DMS53 treated with DMSO at 0.1 percent for 48 hours (cell line): ENCODE results near the gene PLXNC1.

Experiments
- DNase-seq: peaks from one replicate; lab custom pipeline; 2025; ENCODE audit not compliant: unreplicated experiment; lab: John Stamatoyannopoulos, UW

Gene PLXNC1

DNA sequence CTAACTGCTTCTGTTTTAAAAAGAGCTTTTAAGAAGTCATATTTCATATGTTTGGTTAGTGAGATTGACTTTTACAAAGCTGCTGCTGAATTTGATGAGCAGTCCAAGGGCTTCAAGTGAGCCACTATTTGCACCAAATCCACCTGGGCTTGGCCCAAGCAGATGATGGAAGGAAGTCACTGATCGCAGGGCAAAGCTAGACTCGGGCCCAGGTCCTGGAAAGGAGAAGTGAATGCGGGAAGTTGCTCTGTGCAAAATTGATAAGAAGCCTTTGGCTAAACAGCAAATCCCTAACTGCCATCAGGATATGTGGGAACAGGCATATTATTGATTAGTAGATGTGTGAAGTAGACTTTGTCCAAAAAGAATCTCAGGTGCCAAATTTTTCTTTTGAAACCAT lies 30.5 kb downstream of the PLXNC1 start:
- no peak for DNase-seq

DNA sequence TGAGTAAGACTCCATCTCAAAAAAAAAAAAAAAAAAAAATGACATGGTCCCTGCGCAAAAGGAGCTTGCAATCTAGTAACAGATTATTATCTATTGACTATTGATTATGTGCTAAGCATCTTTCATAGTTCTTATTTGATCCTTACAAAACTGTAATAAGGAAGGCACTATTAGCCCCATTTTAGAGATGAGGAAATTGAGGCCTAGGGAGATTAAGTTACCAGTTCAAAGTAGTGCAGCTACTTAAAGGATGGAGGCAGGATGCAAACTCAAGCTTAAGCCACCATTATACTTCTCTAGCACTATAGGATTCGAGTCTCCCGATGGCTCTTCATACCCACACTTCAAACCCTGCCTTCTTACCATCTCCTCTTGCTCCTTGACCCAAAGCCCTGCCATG lies 31.3 kb downstream of the PLXNC1 start:
- DNase-seq: no peak

DNA sequence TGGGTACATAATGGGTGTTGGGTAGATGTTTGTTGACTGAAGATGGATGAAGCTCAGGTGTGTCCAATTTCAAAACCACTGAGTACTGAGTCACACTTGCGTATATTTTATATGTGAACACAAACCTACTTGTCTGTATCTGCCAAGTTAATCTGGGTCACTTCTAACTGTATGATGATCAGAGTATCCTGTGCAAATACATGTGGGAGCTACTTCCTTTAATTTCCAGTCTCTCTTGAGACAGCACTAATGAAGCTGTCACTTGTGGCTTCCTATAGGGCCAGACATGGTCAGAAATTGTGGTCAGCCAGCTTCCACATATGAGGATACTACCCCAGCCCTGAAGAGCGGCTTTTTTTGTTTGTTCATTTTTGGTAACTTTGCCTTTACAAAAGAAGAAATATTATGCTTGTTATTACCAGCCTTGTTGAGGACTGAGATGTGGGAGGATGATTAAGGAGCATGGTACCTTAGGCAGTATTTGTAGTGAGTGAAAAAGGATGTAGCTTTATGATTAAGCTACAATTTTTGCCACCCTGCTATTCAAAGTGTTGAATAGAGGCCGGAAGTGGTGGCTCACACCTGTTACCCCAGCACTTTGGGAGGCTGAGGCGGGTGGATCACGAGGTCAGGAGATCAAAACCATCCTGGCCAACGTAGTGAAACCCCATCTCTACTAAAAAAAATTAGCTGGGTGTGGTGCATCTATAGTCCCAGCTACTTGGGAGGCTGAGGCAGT lies 32.4 kb downstream of the PLXNC1 start:
- no peak for DNase-seq

DNA sequence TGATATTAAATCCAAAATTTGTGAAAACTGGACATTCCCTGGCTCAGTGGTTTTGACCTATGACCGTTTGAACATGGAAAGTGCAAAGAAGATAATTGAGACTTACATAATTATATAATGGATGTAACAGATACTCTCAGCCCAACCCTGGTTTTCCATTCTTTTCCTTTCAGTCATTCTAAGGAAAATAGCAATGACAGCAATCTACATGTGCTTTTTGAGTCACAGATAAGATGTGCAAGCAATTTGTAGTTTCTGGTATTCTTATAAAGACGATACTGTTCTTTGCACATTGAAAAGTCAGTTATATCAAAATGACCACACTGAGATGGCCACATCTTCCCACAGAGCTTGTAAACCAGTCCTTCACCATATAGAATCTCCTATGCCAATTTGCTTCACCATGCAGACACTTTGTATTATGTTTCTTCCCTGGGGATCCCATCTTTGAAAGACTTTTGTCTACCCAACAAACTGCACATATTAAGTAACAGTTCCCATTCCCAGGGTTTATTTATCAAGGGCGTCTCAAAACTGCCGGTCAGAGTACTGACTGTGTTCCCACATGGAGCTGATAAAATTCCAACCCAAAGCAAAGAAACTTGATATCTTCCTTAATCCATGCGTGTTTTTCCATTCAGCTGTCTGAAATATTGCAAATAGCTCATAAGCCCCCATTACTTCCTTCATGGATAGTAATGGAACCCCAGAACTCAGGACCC lies 34.8 kb downstream of the PLXNC1 start:
- no peak for DNase-seq

DNA sequence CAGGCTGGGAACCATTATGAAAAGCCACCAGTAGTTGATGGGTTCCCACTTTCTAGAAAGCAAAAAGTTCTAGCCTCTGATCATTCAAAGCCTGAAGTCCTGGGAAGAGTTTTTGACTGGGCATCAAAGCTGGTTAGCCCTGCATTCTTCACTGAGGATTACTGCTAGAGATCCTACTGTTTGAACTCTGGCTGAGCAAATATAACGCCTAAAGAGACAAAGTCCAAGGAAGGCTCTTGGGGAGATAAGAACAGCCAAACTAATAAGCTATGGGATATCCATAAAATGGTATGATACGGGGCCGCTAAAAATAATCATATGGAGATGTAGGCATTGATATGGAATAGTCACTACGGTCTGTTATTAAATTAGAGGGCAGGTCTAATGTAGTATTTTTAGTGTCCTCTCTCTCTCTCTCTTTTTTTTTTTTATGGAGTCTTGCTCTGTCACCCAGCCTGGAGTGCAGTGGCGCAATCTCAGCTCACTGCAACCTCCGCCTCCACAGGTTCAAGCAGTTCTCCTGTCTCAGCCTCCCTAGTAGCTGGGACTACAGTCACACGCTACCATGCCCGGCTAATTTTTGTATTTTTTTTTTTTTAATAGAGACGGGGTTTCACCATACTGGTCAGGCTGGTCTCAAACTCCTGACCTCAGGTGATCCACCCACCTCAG lies 35.5 kb downstream of the PLXNC1 start:
- peak; percentile 16 for DNase-seq

DNA sequence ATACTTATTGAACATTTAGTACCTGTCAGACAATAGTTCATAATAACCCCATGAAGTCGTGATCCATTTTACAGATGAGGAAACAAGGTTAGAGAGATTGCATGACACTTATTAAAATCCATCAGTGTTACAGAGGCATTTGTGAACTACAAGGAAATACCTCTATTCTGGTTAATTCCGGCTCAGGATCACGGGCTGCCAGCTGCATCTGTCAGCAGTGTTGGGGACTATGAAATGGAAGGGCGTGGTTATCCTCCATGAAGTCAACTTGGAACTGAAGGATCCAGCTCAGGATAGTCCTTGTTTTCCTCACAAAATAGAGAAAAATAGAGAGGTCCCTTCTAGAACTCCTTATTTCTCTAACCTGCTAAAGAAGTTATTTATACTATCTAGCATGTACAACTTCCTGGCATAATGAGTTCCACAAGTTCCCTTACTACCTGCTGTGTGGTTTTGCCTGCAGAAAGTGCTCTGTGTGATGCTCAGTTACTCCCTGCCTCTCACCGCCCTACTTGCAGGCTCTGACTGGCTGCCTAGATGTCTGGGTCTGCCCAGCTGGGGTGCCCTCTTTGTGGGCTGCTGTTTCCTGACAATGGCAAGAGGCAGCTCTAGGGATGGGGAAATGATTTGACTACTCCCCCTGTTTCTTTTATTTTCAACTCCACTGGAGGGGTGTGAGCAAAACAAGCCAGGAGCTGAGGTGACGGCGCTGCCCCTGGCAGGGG lies 36.8 kb downstream of the PLXNC1 start:
- no peak for DNase-seq

DNA sequence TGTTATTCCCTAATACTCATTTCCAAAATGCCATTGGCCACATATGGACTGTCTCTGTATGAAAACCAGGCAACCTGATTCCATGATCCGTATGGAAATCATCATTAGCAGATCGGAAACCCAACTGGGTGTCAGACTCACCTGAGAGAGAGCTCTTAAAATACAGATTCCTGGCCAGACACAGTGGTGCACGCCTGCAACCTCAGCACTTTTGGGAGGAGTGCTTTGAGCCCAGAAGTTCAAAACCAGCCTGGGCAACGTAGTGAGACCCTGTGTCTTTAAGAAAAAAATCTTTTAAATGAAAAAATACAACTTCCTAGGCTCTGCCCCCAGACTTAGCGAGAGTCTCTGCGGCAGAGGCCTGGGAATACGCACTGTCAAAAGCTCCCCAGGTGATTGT lies 37.4 kb downstream of the PLXNC1 start:
- DNase-seq: no peak

DNA sequence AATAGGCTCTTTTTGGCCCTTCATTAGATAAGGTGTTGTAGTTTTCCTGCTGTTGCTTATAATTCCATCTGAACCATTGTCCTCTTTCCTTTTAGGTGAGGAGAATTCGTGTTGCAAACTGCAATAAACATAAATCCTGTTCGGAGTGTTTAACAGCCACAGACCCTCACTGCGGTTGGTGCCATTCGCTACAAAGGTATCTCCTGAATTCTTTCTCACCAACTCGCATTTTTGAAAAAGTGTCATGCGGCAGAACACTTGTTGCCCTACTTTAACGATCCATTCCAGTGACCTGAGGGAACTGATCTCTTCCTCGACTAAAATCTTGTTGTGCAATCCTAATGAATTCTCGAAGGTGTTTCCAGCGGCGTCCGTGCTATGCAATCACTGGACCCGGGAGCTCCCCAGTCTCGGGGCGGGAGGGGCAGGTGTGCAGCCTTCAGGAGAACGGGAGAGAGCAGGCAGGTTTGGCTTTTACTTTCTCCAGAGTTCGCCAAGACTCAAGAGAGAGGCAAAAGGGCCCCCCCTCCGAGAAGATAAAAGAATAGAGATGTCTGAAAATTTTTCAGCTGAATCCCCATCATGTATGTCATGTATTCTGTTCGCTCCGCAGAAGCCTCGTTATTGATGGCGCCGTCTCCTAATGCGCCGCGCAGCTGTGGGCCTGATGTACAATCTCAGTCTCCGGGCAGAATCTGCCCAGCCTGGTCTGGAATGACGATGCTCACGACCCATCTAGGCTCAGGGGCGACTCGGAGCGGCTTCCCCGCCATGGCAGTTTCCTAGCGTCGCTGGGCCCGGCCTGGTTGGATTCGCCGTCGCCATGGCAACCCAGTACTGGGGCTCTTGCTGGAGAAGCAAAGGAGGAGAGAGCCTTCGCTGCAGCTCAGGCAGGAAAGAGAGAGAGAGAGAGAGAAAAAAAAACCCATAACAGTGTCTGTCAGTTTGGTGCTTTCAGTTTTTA lies 38.2 kb downstream of the PLXNC1 start:
- no peak for DNase-seq

DNA sequence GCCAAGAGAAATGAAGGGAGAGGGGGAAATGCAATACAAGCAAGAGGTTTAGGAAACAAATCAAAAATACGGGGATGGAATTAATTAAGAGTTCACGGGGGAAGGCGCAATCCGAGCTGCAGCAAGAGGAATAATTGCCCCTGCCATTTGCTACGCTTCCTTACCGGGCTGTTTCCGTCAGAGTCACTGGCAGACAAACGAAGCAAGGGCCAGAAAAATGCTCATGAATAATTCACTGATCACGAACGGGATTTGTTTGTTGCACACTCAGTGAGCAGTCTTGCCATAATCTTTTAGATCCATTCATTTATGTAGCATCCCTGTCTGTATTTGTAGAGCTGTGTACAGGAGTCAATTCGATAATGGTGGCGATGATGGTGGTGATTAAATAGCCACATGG lies 39.0 kb downstream of the PLXNC1 start:
- DNase-seq: no peak

DNA sequence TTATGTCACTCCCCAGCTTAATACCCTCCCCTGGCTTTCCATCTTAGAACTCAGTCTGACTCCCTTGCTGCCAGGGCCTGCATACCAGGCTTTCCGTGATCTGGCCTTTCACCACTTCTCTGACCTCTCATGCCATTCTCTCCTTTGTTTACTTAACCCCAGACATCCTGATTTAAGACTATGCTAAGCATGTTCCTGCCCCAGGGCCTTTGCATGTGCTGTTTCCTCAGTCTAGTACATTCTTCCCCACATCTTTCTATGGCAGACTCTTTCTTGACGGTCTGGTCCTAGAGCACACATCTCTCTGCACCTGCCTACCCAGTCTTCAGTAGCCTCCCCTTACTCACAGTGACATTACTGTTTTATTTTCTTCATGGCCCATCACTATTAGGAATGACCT lies 42.2 kb downstream of the PLXNC1 start:
- DNase-seq: no peak

DNA sequence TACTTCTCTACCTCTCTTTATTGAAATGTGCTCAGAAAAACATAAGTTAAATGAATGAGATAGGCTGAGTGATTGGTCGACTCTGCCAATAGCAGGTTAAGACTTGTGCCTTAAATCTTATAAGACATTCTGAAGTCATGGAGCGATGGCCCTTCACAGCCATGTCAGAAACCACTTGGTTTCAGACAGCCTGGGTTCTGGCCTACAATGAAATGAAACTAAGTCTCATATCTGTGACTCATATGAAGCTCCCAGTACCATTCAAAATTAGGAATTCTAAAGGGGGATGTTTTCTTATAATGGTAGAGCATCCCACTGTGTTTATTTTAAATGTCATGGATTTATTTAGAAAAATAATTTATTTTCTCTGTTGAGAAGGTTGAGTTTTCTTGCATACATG lies 42.6 kb downstream of the PLXNC1 start:
- DNase-seq: no peak

DNA sequence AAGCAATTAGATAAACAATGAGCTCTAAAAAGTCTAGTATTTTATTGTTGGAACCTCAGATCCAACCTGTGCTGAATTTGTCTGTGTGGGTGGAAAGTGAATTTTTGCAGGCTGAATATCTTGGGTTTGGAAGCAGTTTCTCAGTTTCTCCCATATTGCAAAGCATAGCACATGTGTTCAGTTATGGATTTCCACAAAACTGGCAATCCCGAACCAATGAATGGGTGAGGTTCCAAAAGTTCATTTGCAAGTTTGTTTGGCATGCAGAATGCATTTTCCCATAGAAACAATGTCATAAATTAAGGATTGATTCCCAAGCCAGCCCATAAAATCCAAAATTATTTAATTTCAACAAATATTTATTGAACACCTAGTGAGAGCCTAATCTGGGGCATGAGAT lies 43.4 kb downstream of the PLXNC1 start:
- no peak for DNase-seq

DNA sequence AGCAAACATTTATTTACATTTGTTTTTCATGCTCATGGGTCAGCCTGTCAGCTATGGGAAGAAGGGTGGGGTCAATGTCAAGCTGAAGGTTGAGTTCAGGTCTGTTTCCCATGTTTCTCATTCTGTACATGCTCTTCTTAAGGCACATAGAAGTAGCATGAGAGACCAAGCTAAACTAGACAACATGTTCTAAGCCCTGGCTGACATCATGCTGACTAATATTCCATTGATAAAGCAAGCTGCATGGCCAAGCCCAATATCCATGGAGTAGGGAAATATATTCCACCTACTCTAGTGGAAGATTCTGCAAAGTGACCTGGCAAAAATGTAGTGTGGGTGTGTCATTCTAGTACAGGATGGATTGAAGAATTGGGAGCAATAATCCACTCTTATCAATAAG lies 44.1 kb downstream of the PLXNC1 start:
- no peak for DNase-seq

DNA sequence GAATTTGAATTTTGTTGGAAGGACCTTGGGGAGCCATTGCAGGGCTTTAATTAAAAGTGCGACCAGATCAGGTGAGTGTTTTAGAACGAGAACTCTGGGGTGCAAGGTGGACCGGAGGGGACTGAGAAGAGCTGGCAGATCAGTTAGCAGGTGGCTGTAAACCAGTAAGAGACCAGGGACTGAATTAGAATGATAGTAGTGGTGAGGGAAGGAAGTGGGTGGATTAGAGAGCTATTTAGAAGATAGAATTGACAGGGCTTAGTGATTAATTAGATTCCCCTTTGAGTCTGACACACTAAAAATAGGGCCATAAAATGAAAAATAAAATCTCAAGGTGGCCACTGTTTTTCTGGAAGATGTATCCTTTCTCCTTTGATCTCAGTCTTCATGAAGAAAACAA lies 44.8 kb downstream of the PLXNC1 start:
- DNase-seq: no peak

DNA sequence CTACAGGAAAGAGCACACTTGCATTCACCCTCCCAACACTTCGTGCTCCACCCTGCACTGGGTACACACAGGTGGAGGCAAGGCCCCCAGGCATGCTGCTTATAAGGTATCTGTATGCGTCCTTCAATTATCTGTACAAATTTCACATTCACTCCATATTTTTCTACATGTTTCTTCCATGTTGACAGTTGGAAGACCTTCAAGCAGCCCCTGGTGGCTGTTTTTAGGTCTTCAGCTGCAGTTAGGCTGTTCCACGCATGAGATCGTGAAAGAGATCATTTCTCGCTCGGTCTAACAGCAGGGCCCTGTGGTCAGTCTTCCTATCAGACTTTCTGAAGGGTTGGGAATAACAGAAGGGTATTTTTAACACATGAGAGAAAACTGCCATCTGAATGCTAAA lies 47.1 kb downstream of the PLXNC1 start:
- DNase-seq: no peak

DNA sequence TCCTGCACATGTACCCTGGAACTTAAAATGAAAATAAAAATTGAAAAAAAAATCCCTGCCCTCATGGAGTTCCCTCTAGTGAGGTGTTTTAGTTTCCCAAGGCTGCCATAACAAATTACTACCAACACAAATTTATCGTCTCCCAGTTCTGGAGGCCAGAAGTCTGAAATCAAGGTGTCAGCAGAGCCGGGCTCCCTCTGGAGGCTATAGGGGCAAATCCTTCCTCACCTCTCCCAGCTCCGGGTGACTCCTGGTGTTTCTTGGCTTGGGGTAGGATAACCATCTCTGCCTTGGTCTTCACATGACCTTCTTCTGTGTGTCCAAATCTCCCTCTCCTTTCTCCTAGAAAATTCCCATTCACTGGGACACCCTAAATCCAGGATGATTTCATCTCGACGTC lies 50.1 kb downstream of the PLXNC1 start:
- DNase-seq: no peak

DNA sequence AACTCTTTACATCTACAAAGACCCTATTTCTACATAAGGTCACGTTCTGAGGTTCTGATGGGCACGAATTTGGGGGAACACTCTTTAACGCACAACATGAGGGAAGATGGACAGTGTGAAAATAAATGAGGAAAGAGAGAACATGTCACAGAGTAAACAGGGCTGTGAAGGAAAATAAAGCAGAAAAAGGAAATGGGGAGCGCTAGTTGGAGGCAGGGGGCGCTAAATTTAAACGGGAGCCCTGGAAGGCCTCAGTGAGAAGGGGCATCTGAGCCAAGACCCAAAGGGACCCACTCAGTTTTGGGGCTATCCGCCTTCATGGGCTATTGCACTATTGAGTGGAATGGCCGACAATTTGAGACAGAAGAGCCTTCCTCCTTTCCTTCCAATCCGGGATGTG lies 50.5 kb downstream of the PLXNC1 start:
- no peak for DNase-seq

DNA sequence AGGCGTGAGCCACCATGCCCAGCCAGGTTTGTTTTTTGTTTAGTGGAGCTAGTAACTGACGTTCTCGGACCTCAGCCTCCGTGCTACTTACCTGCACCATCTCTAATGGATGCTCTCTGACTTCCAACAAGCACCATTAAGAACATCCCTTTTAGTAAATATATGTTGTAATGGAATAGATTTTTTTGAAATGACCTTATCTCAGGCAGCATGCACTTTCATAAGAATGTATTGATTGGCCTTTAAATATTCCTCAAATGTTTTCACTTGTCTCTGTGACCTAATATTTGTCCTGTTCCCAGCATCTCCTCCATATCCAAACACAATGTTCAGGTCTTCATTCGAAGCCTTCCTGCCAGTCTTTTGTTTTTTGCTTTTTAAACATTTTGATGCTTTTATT lies 51.7 kb downstream of the PLXNC1 start:
- DNase-seq: no peak

DNA sequence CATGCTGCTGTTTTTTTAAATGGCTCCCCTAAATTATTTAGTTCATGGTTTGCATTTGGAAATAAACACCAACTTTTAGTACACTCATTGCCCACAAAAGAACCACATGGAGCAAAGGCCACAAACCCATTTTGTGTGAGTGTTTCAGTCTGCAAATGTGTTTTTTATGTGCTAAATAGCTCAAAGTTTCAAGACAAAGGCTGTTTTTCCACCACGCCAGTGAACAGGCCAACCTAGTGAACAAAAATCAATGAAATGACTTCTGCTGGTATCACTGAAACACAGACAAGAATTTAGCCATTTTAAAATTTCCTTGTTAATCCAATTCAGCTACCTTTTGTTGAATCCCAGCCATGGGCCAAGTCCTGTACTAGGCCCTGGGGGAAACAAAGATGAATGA lies 52.3 kb downstream of the PLXNC1 start:
- DNase-seq: no peak
